SU-DHL-6 (cell line): Measurements from ENCODE around the gene FNTB.

Experiments
- H2AFZ ChIP-seq: fragments of 200-600 bp; sonication (generic); 2 replicates; pipeline ENCODE4 v1.6.1; 2014; ENCODE audit warnings: low read depth, mild to moderate bottlenecking, moderate library complexity, mixed read lengths, antibody characterized with exemption, low read length; ENCODE audit not compliant: severe bottlenecking
- H3F3A ChIP-seq: fragments of 200-600 bp; shearing (Covaris generic); 2 replicates; pipeline ENCODE4 v1.6.0; 2016; ENCODE audit warnings: antibody characterized with exemption, mild to moderate bottlenecking; ENCODE audit not compliant: insufficient read depth
- H3K27ac ChIP-seq: fragments of 200-600 bp; sonication (generic); 2 replicates; pipeline ENCODE4 v1.5.1; 2016; ENCODE audit warnings: low read depth, mild to moderate bottlenecking, low read length, moderate library complexity, mixed read lengths
- H3K27me3 ChIP-seq: fragments of 200-600 bp; sonication (generic), shearing (Covaris generic); 2 replicates; pipeline ENCODE4 v1.6.0; 2014; ENCODE audit warnings: mild to moderate bottlenecking, low read length
- H3K36me3 ChIP-seq: fragments of 200-600 bp; sonication (generic); 2 replicates; pipeline ENCODE4 v1.6.1; 2014; ENCODE audit warnings: mild to moderate bottlenecking, low read length, mixed read lengths
- H3K4me2 ChIP-seq: fragments of 300-600, 200-600 bp; shearing (Covaris generic), sonication (generic); 2 replicates; pipeline ENCODE4 v1.6.0; 2014; ENCODE audit warnings: low read length, low read depth, mild to moderate bottlenecking; ENCODE audit not compliant: poor library complexity, severe bottlenecking
- H3K4me3 ChIP-seq: fragments of 200-600 bp; sonication (generic); 2 replicates; pipeline ENCODE4 v1.5.1; 2014; ENCODE audit warnings: antibody characterized with exemption, low read length, mild to moderate bottlenecking, mixed read lengths; ENCODE audit not compliant: insufficient read depth, poor library complexity, severe bottlenecking
- H3K79me2 ChIP-seq: fragments of 200-600 bp; sonication (generic); 2 replicates; pipeline ENCODE4 v1.6.1; 2014; ENCODE audit warnings: mild to moderate bottlenecking, low read length, moderate library complexity; ENCODE audit not compliant: insufficient read depth
- H3K9ac ChIP-seq: fragments of 200-600 bp; sonication (generic); 2 replicates; pipeline ENCODE4 v1.7.0; 2014; ENCODE audit warnings: mild to moderate bottlenecking, low read length
- H3K9me2 ChIP-seq: fragments of 200-600 bp; sonication (generic); replicated peaks from 2 replicates; pipeline ENCODE4 v1.6.1; 2014; ENCODE audit warnings: low read length; ENCODE audit not compliant: insufficient read depth
- H3K9me3 ChIP-seq: fragments of 200-600 bp; sonication (generic); 2 replicates; pipeline ENCODE4 v1.6.1; 2014; ENCODE audit warnings: low read length, mixed read lengths; ENCODE audit not compliant: insufficient read depth
- H4K20me1 ChIP-seq: fragments of 200-600 bp; sonication (generic); 2 replicates; pipeline ENCODE4 v1.6.1; 2014; ENCODE audit warnings: low read depth, mild to moderate bottlenecking, antibody characterized with exemption, low read length, moderate library complexity, mixed read lengths
- CTCF ChIP-seq: fragments of 200-600 bp; sonication (generic); IDR thresholded peaks from one replicate; pipeline ENCODE4 v1.5.1; 2017; ENCODE audit warnings: antibody characterized with exemption, mild to moderate bottlenecking, low read length, moderate library complexity; ENCODE audit not compliant: insufficient read depth, poor library complexity, severe bottlenecking
- EZH2phosphoT487 ChIP-seq: fragments of 200-600 bp; sonication (generic), shearing (Covaris generic); conservative IDR thresholded peaks from 2 replicates; pipeline ENCODE4 v1.6.1; 2018; ENCODE audit warnings: mild to moderate bottlenecking, antibody characterized with exemption, low read length, moderate library complexity, mixed read lengths

FNTB gene

GRCh38 chr14:65006261-65006721, 19.6 kb downstream of the FNTB start:
- Histone ChIP-seq H3K4me3 (no peak overlapping the region), H3K9ac (no peak overlapping the region), H3K9me3 (no peaks in the 10 kb centered on the region), H3K36me3 (no peaks in the 10 kb centered on the region), H2AFZ (no peak overlapping the region), H4K20me1 (no peaks in the 10 kb centered on the region), H3K79me2 (no peaks in the 10 kb centered on the region), H3K27ac (no peak overlapping the region), H3K4me2 (no peak overlapping the region), H3K9me2 (no peaks in the 10 kb centered on the region), H3K27me3 (no peaks in the 10 kb centered on the region), H3F3A (no peaks in the 10 kb centered on the region)
- TF ChIP-seq EZH2phosphoT487: no peak
- no peak for TF ChIP-seq CTCF

DNA sequence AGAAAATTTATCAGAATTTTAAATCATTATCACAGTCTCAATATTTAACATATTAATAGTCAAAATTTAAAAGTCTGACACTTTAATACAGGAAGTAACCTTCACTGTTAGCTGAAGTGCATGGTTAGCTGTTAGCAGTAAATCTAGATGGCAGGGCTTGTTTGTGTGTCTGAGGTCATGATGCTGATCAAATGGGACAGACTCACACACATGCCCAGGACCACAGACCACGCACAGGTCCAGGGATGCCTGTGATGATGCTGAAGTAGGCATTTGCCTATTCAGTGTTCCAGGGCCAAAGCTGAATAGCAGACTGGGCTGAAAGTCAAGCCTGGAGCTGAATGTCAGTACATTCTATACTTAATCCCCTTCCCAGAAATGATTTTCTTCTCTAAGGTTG, 20.5 kb downstream of the FNTB start:
- Histone ChIP-seq H3K4me2 (no peak overlapping the region), H4K20me1 (no peaks in the 10 kb centered on the region), H3K4me3 (no peak overlapping the region), H3K9me2 (no peaks in the 10 kb centered on the region), H2AFZ (no peak overlapping the region), H3K27ac (no peak overlapping the region), H3K9ac (no peak overlapping the region), H3K79me2 (no peaks in the 10 kb centered on the region), H3K9me3 (no peaks in the 10 kb centered on the region), H3K27me3 (no peaks in the 10 kb centered on the region), H3K36me3 (no peaks in the 10 kb centered on the region), H3F3A (no peaks in the 10 kb centered on the region)
- no peak for TF ChIP-seq CTCF
- TF ChIP-seq EZH2phosphoT487: no peak

GRCh38 chr14:65010211-65010931, 23.7 kb downstream of the FNTB start:
- H3K9me3 ChIP-seq: no peaks in the 10 kb centered on the region

More at GRCh38 chr14:65010211-65010931, 23.7 kb downstream of the FNTB start:
- Histone ChIP-seq H3F3A (no peaks in the 10 kb centered on the region), H3K4me3 (no peak overlapping the region), H4K20me1 (no peaks in the 10 kb centered on the region), H3K9ac (no peak overlapping the region), H3K36me3 (no peaks in the 10 kb centered on the region), H2AFZ (no peak overlapping the region), H3K27me3 (no peaks in the 10 kb centered on the region), H3K9me2 (no peaks in the 10 kb centered on the region), H3K79me2 (no peaks in the 10 kb centered on the region), H3K4me2 (no peak overlapping the region), H3K27ac (no peak overlapping the region)
- TF ChIP-seq EZH2phosphoT487: no peak
- TF ChIP-seq CTCF: no peak
